ENCODE data around the gene CRIP2.

Gene CRIP2

DNA sequence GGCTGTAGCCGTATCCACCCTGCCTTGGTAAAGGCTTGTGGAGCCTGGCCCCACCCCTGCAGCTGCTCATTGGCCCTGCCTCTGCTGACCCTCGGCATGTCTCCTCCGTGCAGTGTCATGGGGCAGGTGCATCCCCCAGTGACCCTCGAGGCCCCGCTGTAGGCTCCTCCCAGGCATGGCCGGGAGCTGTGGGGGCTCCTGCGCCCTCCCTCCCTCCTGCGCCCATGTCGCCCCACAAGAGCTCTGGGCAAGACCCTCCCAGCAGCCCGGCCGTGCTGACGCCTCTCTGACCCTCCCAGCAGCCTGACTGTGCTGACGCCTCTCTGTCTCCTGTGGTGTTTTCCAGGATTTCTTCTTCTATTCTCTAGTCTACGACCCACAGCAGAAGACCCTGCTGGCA is 20.8 kb upstream of the CRIP2 start:
- TF ChIP-seq, protein P1, sequence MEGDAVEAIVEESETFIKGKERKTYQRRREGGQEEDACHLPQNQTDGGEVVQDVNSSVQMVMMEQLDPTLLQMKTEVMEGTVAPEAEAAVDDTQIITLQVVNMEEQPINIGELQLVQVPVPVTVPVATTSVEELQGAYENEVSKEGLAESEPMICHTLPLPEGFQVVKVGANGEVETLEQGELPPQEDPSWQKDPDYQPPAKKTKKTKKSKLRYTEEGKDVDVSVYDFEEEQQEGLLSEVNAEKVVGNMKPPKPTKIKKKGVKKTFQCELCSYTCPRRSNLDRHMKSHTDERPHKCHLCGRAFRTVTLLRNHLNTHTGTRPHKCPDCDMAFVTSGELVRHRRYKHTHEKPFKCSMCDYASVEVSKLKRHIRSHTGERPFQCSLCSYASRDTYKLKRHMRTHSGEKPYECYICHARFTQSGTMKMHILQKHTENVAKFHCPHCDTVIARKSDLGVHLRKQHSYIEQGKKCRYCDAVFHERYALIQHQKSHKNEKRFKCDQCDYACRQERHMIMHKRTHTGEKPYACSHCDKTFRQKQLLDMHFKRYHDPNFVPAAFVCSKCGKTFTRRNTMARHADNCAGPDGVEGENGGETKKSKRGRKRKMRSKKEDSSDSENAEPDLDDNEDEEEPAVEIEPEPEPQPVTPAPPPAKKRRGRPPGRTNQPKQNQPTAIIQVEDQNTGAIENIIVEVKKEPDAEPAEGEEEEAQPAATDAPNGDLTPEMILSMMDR (IDR thresholded peaks at IDR 0.05) = no peak
- Histone ChIP-seq H3K79me2 (peaks cover 4% of the 10 kb centered on the region), H3K9ac (no peak overlapping the region), H3K27me3 (ENCODE audit: control insufficient read depth, insufficient read depth, low read length) (no peaks in the 10 kb centered on the region), H3K4me2 (ENCODE audit: low read length) (no peak overlapping the region), H3K9me3 (ENCODE audit: control insufficient read depth, low read length) (no peaks in the 10 kb centered on the region), H3K4me3 (ENCODE audit: low read depth, low read length) (no peak overlapping the region), H2AFZ (no peak overlapping the region), H3K4me1 (no peaks in the 10 kb centered on the region), H3K27ac (no peak overlapping the region), H3K36me3 (ENCODE audit: control insufficient read depth, insufficient read depth, low read length) (no peaks in the 10 kb centered on the region)

DNA sequence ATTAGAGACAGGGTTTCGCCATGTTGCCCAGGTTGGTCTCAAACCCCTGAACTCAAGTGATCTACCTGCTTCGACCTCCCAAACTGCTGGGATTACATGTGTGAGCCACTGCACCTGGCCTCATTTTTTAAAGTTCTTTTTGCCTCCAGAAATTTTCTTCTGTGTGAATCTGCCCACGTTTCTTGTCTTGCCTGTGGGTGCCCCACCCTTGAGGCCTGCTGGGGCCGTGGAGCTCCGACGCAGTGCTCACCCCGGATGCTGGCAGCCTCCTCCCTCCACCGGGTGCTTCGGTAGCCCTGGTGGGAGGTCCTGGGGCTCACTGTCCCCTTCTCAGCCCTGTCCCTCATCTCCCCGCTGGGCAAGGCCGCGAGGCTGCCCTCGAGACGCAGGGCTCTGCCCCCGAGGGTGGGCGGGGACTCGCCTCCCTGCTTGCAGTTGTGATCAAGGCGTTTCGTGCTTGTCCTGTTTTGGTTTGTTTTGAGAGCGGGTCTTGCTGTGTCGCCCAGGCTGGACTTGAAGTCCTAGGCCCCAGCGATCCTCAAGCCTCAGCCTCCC is 19.5 kb upstream of the CRIP2 start:
- no peaks in the 10 kb centered on the region for H3K27me3 ChIP-seq (ENCODE audit: control insufficient read depth, insufficient read depth, low read length)
- no peak overlapping the region for H3K4me2 ChIP-seq (ENCODE audit: low read length)
- no peaks in the 10 kb centered on the region for H3K79me2 ChIP-seq
- no peaks in the 10 kb centered on the region for H3K36me3 ChIP-seq (ENCODE audit: control insufficient read depth, insufficient read depth, low read length)
- TF ChIP-seq, protein P1 (IDR thresholded peaks at IDR 0.05) = no peak
- H3K9me3 ChIP-seq (ENCODE audit: control insufficient read depth, low read length) = no peaks in the 10 kb centered on the region
- H3K9ac ChIP-seq = no peak overlapping the region
- H2AFZ ChIP-seq = no peak overlapping the region
- H3K27ac ChIP-seq = no peak overlapping the region
- H3K4me3 ChIP-seq (ENCODE audit: low read depth, low read length) = no peak overlapping the region
- H3K4me1 ChIP-seq = no peaks in the 10 kb centered on the region

DNA sequence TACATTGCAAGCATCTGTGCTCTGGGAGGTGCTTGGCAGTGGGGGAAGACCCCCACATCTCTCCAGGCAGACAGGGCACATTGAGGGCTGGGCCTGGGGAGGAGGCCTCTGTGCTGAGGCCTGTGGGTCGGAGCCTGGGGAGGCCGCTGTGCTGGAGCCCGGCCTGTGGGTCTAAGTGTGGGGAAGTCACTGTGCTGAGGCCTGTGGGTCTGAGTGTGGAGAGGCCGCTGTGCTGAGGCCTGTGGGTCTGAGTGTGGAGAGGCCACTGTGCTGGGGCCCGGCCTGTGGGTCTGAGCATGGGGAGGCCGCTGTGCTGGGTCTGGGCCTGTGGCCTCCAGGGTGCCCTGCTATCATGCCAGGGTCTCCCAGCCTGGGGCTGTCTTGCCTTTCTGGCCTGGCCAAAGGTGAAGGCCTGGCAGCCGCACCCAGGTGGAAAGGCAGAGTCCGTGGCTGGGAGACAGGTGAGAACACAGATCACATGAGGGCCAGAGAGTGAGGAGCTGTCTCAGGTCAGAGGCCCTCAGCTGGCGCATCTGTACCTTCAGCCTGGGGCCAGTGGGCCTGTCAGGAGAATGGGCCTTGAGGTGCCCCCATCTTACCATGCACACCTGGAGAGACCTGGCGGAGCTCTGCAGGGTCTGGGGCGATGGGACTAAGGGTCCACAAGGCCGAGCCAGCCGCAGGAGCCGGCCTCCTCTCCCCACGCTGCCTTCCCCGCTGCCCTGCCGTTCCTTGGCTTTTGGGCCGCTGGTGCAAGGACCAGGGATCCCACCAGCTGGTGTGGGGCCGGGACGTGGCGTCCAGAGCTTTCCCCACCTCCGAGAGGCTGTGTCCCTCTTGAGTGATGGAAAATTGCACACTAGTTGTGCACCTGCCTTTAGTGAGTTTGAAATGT is 18.6 kb upstream of the CRIP2 start:
- no peaks in the 10 kb centered on the region for H3K36me3 ChIP-seq (ENCODE audit: control insufficient read depth, insufficient read depth, low read length)
- H3K27me3 ChIP-seq (ENCODE audit: control insufficient read depth, insufficient read depth, low read length) = no peaks in the 10 kb centered on the region
- H3K4me2 ChIP-seq (ENCODE audit: low read length) = no peak overlapping the region
- H3K4me1 ChIP-seq = no peaks in the 10 kb centered on the region
- H3K27ac ChIP-seq = no peak overlapping the region
- H3K9ac ChIP-seq = no peak overlapping the region
- H2AFZ ChIP-seq = no peak overlapping the region
- no peaks in the 10 kb centered on the region for H3K79me2 ChIP-seq
- TF ChIP-seq, protein P1 (IDR thresholded peaks at IDR 0.05) = no peak
- H3K9me3 ChIP-seq (ENCODE audit: control insufficient read depth, low read length) = no peaks in the 10 kb centered on the region
- H3K4me3 ChIP-seq (ENCODE audit: low read depth, low read length) = no peak overlapping the region

DNA sequence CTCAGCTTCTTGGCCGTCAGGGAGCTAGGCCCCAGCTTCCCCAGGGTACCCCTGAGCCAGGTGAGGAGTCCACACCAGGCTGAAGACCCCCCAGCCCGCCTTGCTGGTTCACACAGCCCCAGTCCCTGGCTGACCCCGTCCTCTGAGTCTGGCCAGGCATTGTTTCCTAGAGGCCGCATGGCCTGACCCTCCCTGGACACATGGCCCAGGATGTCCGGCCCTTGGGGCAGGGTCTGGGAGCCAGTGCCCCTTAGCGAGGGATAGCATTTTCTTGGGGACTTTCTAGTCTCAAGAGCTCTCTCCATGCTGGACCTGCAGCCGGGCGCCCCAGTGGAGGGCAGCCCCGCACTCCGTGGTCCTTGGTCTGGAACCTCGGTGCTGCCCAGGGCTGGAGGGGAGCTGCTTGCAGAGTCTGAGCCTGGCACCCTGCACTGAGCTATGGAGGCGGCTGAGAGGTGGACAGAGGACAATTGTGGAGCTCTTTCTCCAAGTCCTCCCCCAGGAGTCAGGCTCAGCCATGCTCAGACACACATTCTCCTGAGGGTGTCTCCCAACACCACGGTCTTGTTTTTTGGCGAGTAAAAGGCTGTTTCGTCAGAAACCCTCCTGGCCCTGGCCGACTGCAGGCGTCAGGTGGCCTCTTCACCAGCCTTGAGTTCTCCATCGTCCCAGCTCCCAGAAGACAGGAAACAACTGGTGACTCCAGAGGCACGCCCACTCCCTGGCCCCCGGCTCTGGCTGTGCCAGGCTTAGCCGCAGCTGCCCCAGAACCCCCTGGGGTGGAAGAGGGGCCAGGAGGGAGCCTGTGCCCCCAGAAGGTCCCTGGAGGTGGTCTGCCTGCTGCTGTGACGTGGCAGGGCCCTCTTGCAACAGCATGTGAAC is 17.6 kb upstream of the CRIP2 start:
- no peak overlapping the region for H3K9ac ChIP-seq
- TF ChIP-seq, protein P1 (IDR thresholded peaks at IDR 0.05) = no peak

More for the DNA sequence above, 17.6 kb upstream of the CRIP2 start:
- Histone ChIP-seq H3K27ac (no peak overlapping the region), H3K4me2 (ENCODE audit: low read length) (no peak overlapping the region), H3K9me3 (ENCODE audit: control insufficient read depth, low read length) (no peaks in the 10 kb centered on the region), H2AFZ (no peak overlapping the region), H3K4me1 (no peaks in the 10 kb centered on the region), H3K27me3 (ENCODE audit: control insufficient read depth, insufficient read depth, low read length) (no peaks in the 10 kb centered on the region), H3K36me3 (ENCODE audit: control insufficient read depth, insufficient read depth, low read length) (no peaks in the 10 kb centered on the region), H3K4me3 (ENCODE audit: low read depth, low read length) (no peak overlapping the region), H3K79me2 (no peaks in the 10 kb centered on the region)

Data from parathyroid adenoma (tissue), 2 donors.